ENCODE results near the gene BDH2.
A peak's percentile ranks its signal among the peaks of the same experiment; 100 is the strongest.

Gene BDH2

GRCh38 chr4:103060453-103061148 lies 39.0 kb downstream of the BDH2 start:
- no peak for DNase-seq (ENCODE audit: low read depth in 2 of 2)
- H3K4me3 ChIP-seq (replicated peaks in 1 of 2; ENCODE audit: low read depth in 2 of 2, low read length in 2 of 2), result no peak overlapping the region
- no peak for TF ChIP-seq CTCF (IDR thresholded peaks at IDR 0.05; ENCODE audit: low read depth, low read length)

DNA sequence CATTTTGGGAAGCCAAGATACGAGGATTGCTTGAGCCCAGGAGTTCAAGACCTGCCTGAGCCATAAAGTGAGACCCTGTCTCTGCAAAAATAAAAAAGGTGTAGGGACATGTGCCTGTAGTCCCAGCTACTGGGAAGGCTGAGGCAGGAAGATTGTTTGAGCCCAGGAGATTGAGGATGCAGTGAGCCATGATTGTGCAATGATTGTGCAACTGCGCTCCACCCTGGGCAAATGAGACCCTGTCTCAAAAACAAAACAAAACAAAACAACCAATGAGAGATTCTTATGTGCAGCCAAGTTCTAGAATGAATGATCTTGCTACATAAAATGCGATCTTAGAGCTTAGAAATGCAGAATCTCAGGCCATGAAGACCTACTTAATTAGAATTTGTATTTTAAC lies 45.6 kb downstream of the BDH2 start:
- DNase-seq (ENCODE audit: low read depth in 2 of 2), result no peak
- no peak overlapping the region for H3K4me3 ChIP-seq (replicated peaks in 1 of 2; ENCODE audit: low read depth in 2 of 2, low read length in 2 of 2)
- no peak for TF ChIP-seq CTCF (IDR thresholded peaks at IDR 0.05; ENCODE audit: low read depth, low read length)

- TF ChIP-seq CTCF (IDR thresholded peaks at IDR 0.05; ENCODE audit: low read depth, low read length), result no peak
- no peak overlapping the region for H3K4me3 ChIP-seq (replicated peaks in 1 of 2; ENCODE audit: low read depth in 2 of 2, low read length in 2 of 2)
- no peak for DNase-seq (ENCODE audit: low read depth in 2 of 2)
These were observed 46.9 kb downstream of the BDH2 start for GRCh38 chr4:103052779-103053178.

DNA sequence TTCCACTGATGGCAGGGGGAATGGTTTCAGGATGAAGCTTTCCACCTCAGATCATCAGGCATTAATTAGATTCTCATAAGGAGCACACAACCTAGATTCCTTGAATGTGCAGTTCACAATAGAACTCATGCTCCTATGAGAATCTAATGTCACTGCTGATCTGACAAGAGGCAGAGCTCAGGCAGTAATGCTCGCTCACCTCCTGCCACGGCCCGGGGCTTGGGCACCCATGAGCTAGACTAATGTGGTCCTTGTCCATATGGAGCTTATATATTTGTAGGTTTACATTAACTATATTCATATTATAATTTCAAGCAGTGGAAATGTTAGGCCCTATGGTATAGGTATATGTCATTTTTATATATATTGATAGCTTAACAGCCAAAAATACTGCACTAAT lies 47.5 kb downstream of the BDH2 start:
- TF ChIP-seq CTCF (IDR thresholded peaks at IDR 0.05; ENCODE audit: low read depth, low read length), result no peak
- no peak for DNase-seq (ENCODE audit: low read depth in 2 of 2)
- no peak overlapping the region for H3K4me3 ChIP-seq (replicated peaks in 1 of 2; ENCODE audit: low read depth in 2 of 2, low read length in 2 of 2)

GRCh38 chr4:103050736-103051436 lies 48.7 kb downstream of the BDH2 start:
- TF ChIP-seq CTCF (IDR thresholded peaks at IDR 0.05; ENCODE audit: low read depth, low read length), result no peak
- peak in 1 of 2 donors; percentile 9 for DNase-seq (ENCODE audit: low read depth in 2 of 2)
- no peak overlapping the region for H3K4me3 ChIP-seq (replicated peaks in 1 of 2; ENCODE audit: low read depth in 2 of 2, low read length in 2 of 2)

DNA sequence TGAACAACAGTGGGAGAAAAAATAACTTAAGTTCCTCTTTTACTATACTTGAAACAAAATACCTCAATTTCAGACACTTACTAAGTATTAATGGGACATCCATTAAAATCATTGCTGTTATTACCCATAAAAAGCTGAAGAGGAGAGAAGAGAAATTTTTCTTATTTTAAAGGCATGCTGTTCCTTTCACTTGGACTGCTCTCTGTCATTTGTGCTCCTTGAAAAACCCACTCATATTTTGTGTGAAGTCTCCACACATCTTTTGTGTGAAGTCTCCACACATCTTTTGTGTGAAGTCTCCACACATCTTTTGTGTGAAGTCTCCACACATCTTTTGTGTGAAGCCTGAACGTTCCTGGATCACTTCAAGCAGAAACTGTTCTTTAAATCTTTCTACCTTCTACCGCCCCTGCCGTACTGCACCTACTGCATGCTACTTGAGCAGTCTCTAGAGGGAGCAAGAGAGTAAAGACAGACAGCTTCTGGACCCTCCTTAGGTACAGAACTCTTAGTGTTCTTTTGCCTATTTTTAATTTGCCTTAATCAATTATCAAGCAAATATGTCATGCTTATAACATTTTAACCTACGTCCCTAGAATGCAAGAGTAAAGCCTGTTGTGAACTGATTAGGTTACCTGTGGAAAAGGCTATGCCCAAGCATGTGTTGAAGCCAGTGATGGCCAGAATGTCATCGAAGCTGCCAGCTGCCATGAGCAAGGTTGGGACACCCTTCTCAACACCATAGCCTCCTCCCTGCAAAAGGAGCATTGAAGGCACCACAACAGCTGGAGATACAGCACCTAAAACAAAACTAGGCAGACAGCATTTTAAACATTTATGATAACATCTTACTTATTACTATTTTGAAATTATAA lies 53.0 kb downstream of the BDH2 start:
- DNase-seq (ENCODE audit: low read depth in 2 of 2), result peak; percentile 67
- no peak overlapping the region for H3K4me3 ChIP-seq (replicated peaks in 1 of 2; ENCODE audit: low read depth in 2 of 2, low read length in 2 of 2)
- TF ChIP-seq CTCF (IDR thresholded peaks at IDR 0.05; ENCODE audit: low read depth, low read length), result peak; percentile 89

Measured in cardiac fibroblast (primary cell).